GM19455 (cell line): Measurements from ENCODE around the gene CIDEB.

Experiments
- ATAC-seq: cut with Tn5 transposase; IDR thresholded peaks from one replicate; pipeline ENCODE4 v1.9.1; 2021; ENCODE audit not compliant: unreplicated experiment

Gene CIDEB

GRCh38 chr14:24270537-24271133 is 37.1 kb downstream of the CIDEB start:
- peak; percentile 3 for ATAC-seq

- ATAC-seq = no peak
Observed at GRCh38 chr14:24269910-24270536, 37.8 kb downstream of the CIDEB start.

GRCh38 chr14:24269368-24269767 is 38.4 kb downstream of the CIDEB start:
- ATAC-seq = no peak

GRCh38 chr14:24268225-24268624 is 39.6 kb downstream of the CIDEB start:
- ATAC-seq = no peak

- no peak for ATAC-seq
Observed at GRCh38 chr14:24267516-24267915, 40.3 kb downstream of the CIDEB start.

DNA sequence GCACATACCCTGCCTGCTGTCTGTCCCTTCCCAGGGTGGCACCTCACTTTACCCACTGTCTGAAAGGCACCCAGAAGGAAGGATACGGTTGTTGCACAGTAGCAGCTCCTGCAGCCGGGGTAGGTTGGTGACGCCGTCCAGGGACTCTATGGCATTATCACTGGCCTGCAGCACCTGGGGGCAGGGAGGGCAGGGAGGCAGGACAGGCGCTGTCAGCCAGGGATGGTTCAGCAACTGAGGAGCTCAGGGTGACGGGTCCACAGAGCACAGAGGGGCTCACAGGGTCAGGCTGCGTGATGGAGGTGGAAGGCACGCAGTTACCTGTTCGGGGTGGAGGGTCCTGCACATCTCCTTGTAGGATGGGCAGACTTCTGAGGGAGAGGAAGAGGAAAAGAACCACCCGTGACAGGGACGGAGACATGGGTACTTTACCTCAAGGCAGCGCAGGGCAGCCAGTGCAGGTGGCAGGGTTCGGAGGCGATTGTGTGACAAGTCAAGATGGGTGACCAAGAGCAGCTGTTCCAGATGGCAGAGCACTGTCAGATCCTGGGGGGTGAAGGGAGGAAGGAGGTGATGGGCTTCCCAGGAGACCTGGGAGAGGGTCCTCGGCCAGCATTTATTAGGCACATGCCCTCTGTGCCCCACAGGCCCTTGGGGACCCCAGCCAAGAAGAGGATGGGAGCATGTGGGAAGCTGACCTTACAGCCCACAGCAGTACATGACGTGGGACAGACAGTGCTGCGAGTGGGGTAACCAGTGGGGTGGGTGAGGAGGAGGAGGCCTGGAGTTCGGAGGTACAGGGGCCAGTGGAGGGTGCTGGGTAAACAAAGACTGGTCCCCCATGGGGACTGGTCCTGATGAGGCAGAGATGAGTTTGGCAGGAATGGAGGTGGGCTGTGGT is 41.2 kb downstream of the CIDEB start:
- ATAC-seq = no peak

DNA sequence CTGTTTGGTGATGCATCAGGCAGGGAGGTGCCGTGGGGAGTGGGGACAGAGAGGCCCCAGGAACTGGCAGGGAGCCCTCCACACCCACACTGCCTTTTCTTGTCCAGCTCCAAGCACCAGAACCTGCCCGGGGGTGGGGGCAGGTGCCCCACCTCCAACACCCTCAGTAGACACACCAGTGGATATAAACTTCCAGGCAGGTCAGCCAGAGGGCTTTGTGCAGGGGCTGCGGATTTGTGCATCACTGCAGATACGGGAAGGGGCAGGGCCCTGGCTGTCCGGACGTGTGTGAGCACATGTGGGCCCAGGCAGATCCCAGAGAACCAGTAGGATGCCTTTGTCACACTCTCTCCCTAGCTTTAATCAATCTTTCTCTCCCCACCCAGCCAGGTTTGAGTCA is 43.5 kb downstream of the CIDEB start:
- ATAC-seq = no peak

DNA sequence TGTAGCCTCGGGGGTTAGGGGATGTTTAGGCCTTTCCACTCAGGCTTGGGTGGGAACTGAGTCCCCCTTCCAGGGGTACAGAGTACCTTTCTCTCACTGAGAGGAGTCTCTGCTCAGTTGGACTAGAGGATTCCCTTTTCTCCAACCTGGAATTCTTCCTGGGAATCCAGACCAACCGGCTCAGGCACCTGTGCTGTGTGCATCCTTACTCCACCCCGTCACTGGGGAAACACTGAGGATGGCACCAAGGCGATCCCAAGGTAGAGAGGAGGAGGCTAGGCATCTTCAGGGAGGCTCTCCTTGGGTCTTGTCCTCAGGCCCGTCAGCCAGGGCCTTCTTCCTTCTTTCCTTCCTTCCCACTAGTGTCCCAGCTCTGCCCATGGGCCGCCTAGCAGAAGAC is 43.9 kb downstream of the CIDEB start:
- ATAC-seq = no peak

DNA sequence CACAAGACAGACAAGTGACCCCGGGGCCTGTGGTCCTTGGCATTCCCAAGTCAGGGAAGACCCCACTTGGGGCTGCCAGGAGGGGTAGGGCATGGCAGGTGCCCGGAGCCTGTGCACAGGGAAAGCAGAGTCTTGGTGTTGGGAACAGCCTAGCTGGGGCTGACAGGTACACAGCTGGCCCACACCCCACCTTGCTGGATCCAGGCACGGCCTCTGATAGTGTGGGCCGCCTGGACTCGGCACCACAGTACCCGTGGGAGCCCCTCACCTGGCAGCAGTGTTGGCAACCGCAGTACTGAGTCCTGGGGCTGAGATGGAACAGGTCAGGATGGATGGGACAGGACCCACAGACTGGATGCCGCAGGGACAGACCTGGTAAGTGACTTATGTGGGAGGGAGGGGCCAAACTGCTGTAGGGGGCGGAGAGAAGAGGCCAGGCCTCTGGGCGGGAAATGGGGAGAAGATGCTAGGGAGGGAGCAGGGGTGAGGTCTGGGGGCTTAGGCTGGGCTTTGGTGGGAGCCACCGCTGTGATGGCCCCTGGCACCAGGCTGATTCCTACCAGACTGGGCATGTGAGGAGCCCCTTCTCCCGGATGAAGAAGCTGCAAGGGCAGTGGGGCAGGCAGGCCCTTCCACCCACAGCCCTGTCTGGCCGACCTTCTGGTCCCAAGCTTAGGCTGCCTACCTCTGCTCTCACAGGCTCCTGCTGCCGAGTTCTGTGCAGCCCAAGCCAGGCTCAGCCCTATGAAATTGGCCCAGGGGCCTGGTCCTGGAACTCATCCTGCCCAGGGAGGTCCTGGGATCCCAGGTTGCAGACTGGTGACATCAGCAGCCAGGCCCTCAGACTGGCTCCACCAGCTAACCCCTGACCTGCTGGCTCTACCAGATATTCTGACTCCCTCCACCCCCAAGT is 44.7 kb downstream of the CIDEB start, which contains the start of gene TGM1:
Gene TGM1 (minus strand): TSS at position 357 of the 913 bp plus-strand sequence. CDS start 825 bp downstream, outside the sequence.
- ATAC-seq = no peak

- ATAC-seq = no peak
Observed at GRCh38 chr14:24261969-24262327, 45.8 kb downstream of the CIDEB start.

GRCh38 chr14:24261256-24261968 is 46.4 kb downstream of the CIDEB start:
- ATAC-seq = no peak

GRCh38 chr14:24260780-24261157 is 47.0 kb downstream of the CIDEB start:
- ATAC-seq = no peak

DNA sequence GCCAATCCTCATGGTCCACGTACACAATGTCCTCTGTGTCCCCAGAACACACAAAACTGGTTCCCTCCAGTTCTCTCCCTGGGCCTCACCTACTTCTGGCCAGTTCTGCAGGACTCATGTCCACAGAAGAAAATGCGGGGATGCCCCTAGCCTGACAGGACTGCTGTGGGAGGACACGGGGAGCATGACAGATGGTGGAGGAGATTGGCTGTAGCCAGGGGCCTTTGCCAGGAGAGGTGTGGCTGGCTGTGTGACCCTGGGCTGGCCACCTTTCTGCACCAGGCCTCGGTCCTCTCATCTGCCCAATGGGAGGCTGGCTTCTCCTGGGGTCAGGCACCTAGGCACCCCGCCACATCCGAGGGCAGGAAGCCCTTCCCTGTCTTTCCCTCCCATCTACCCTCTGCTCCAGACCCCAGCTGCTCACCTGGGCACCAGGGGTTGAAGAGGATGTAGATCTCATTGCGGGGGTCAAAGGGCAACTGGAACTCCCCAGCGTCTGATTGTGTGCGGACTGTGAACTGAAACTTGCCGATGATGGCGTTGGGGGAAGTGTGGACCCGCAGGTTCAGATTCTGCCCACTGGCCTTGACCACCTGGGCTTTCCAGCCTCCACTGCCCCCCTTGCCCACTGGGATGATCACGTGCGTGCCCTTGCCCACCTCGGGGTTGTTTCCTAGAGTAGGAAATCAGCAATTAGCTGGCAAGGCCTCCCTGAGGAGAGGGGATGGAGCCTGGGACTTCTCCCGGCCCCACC is 47.6 kb downstream of the CIDEB start:
- no peak for ATAC-seq

DNA sequence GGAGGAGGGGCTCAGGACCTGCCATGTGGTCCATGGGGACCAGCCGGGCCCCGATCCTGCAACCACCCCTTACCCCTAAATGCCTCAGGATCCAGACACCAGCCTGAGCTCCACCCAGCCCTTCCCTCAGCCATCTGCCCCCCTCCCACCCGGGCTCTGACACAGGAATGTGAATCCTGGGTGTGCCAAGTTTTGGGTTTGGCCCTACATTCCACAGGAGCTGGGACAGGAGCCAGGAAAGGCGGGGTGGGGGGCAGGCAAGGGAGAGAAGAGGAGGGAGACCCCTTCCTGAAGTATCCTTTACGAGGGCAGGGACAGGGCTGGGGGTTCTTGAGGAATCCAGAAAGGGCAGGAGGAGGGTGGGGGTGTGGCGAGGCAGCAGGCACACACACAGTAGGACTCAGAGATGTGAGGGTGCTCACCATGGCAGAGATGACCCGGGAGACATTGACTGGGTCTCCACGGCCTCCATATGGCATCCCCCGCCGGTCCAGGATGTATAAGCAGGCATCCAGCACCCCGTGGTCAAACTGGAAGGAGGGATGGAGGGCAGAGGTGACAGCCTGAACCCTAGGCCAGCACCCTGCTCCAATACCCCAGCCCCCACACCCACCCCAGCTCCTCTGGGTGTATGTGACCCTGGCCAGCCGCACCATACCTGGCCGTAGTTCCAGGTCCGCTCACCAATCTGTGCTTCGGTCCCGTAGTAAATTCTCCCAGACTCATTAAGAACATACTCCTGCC is 48.3 kb downstream of the CIDEB start:
- no peak for ATAC-seq

- ATAC-seq = no peak
Observed at GRCh38 chr14:24258548-24259265, 49.1 kb downstream of the CIDEB start.

DNA sequence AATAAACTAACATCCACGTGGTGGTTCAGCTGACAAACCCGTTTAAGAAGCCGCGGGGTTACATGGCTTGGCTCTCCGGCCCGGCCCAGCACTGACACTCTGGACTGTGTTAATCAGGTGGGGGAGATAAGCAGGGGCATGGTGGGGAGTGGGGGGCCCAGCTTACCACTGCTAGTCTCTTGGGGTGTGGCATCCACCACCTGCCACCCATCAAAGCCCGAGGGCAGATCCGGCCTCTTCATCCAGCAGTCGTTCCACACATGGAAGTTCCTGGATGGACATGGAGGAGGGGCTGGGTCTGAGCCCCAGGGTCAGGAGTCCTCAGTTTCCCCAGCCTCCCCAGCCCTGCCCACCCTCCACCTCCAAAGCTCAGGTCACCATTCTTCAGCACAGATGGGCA is 49.7 kb downstream of the CIDEB start:
- no peak for ATAC-seq

- ATAC-seq = no peak
Observed at GRCh38 chr14:24256960-24257359, 50.8 kb downstream of the CIDEB start.
